ENCODE measurements around the gene TSPOAP1.

- TF ChIP-seq POLR2A (IDR thresholded peaks at IDR 0.05): no peak
- TF ChIP-seq, protein P1, sequence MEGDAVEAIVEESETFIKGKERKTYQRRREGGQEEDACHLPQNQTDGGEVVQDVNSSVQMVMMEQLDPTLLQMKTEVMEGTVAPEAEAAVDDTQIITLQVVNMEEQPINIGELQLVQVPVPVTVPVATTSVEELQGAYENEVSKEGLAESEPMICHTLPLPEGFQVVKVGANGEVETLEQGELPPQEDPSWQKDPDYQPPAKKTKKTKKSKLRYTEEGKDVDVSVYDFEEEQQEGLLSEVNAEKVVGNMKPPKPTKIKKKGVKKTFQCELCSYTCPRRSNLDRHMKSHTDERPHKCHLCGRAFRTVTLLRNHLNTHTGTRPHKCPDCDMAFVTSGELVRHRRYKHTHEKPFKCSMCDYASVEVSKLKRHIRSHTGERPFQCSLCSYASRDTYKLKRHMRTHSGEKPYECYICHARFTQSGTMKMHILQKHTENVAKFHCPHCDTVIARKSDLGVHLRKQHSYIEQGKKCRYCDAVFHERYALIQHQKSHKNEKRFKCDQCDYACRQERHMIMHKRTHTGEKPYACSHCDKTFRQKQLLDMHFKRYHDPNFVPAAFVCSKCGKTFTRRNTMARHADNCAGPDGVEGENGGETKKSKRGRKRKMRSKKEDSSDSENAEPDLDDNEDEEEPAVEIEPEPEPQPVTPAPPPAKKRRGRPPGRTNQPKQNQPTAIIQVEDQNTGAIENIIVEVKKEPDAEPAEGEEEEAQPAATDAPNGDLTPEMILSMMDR (IDR thresholded peaks at IDR 0.05): no peak
These were observed 73.8 kb downstream of the TSPOAP1 start for GRCh38 chr17:58254803-58255202.
